Mesenteric fat pad (tissue), 1 donor: ENCODE measurements around the gene PLXNA2. TPM values are rescaled to one million over a fixed set of nuclear protein-coding genes. Genes with fewer than 3 reads are reported as not detected.

ENCODE experiments used
- DNase-seq: peaks from one replicate; pipeline ENCODE4 v3.0.0-alpha.2; 2020; ENCODE audit warnings: low spot score
- total RNA-seq: library from RNA; stranded (reverse); fragmentation: NEBNext Ultra II Directional; extraction: Animal tissue kit (Norgen Biotek cat#: 25700); gene quantifications from one replicate; pipeline ENCODE4 v1.2.1, GENCODE V29; 2021
- donor health status: DM: yes; HTN: yes; CAD: no.

Gene PLXNA2
- total RNA-seq, 1 donor from 2014 or later: 49.0 TPM

- no peak for DNase-seq
Measured at GRCh38 chr1:208223136-208223535, 21.0 kb downstream of the PLXNA2 start.

GRCh38 chr1:208222376-208223126, 21.6 kb downstream of the PLXNA2 start:
- DNase-seq: no peak

- no peak for DNase-seq
Measured at GRCh38 chr1:208221291-208221622, 22.9 kb downstream of the PLXNA2 start.

GRCh38 chr1:208219659-208220282, 24.4 kb downstream of the PLXNA2 start:
- DNase-seq: no peak

- no peak for DNase-seq
Measured at GRCh38 chr1:208219098-208219658, 25.0 kb downstream of the PLXNA2 start.

- no peak for DNase-seq
Measured at GRCh38 chr1:208218237-208219097, 25.7 kb downstream of the PLXNA2 start.

GRCh38 chr1:208217781-208218180, 26.4 kb downstream of the PLXNA2 start:
- no peak for DNase-seq

GRCh38 chr1:208216806-208217205, 27.4 kb downstream of the PLXNA2 start:
- no peak for DNase-seq

GRCh38 chr1:208216062-208216461, 28.1 kb downstream of the PLXNA2 start:
- DNase-seq: no peak

GRCh38 chr1:208215393-208215792, 28.8 kb downstream of the PLXNA2 start:
- DNase-seq: no peak

- no peak for DNase-seq
Measured at GRCh38 chr1:208213786-208214185, 30.4 kb downstream of the PLXNA2 start.

- DNase-seq: no peak
Measured at GRCh38 chr1:208212893-208213292, 31.3 kb downstream of the PLXNA2 start.

- DNase-seq: no peak
Measured at GRCh38 chr1:208211921-208212843, 32.0 kb downstream of the PLXNA2 start.

GRCh38 chr1:208209896-208210589, 34.1 kb downstream of the PLXNA2 start:
- no peak for DNase-seq

GRCh38 chr1:208209286-208209685, 34.9 kb downstream of the PLXNA2 start:
- no peak for DNase-seq

GRCh38 chr1:208208132-208208487, 36.1 kb downstream of the PLXNA2 start:
- DNase-seq: no peak

GRCh38 chr1:208207388-208208131, 36.6 kb downstream of the PLXNA2 start:
- DNase-seq: no peak

- DNase-seq: no peak
Measured at GRCh38 chr1:208206092-208206698, 38.0 kb downstream of the PLXNA2 start.
